Aorta (tissue), 5 donors: ENCODE measurements around the gene PTPA. TPM values are rescaled to one million over a fixed set of nuclear protein-coding genes. Genes with fewer than 3 reads are reported as not detected.
A peak's percentile ranks its signal among the peaks of the same experiment; 100 is the strongest.

Experiments used
- ATAC-seq: fragments of 200-7000 bp; cut with Tn5 transposase; one replicate; pipeline ENCODE4 v1.9.1; 2022; ENCODE audit warnings: moderate library complexity; ENCODE audit not compliant: low FRiP score
- DNase-seq, 2 donors: peaks; one replicate each; pipeline ENCODE4 v3.0.0-alpha.2; 2020
- H3K27ac ChIP-seq, 2 donors: one replicate each; pipeline ENCODE4 v1.5.1; 2013; ENCODE audit warnings: low read length in 2 of 2, mild to moderate bottlenecking in 2 of 2, moderate library complexity in 2 of 2, control low read depth in 1 of 2, inconsistent platforms in 1 of 2, low read depth in 1 of 2
- H3K27me3 ChIP-seq, 2 donors: one replicate each; pipeline ENCODE4 v1.6.1; 2013; ENCODE audit warnings: control low read depth in 1 of 2, low read length in 1 of 2, mild to moderate bottlenecking in 1 of 2, moderate library complexity in 1 of 2; ENCODE audit not compliant: insufficient read depth in 2 of 2, control insufficient read depth in 1 of 2
- H3K36me3 ChIP-seq, 2 donors: one replicate each; pipeline ENCODE4 v1.6.1; 2013; ENCODE audit warnings: control low read depth in 1 of 2, low read length in 1 of 2, mild to moderate bottlenecking in 1 of 2; ENCODE audit not compliant: insufficient read depth in 2 of 2, control insufficient read depth in 1 of 2
- H3K4me1 ChIP-seq, 2 donors: one replicate each; pipeline ENCODE4 v1.6.1; 2013; ENCODE audit warnings: low read length in 2 of 2, control low read depth in 1 of 2, mild to moderate bottlenecking in 1 of 2, moderate library complexity in 1 of 2; ENCODE audit not compliant: insufficient read depth in 2 of 2, control insufficient read depth in 1 of 2
- H3K4me3 ChIP-seq, 2 donors: one replicate each; pipeline ENCODE4 v1.5.1; 2013; ENCODE audit warnings: low read length in 2 of 2, control low read depth in 1 of 2, mild to moderate bottlenecking in 1 of 2
- H3K9me3 ChIP-seq: one replicate; pipeline ENCODE4 v1.6.1; 2013; ENCODE audit warnings: mild to moderate bottlenecking, low read length; ENCODE audit not compliant: control insufficient read depth
- WGBS, 2 donors: extraction: QIAGEN DNeasy Blood & Tissue Kit; methylation state at CpG; one replicate each; pipeline ENCODE4 v1.1.7; 2013; 5-methylcytosine and 5-hydroxymethylcytosine counted together
- intact Hi-C, 2 donors: fragments of 100-400 bp; cut with DNase I; formaldehyde crosslinking; loops; one replicate each; pipeline versions ENCODE4 v1.14.2 to v1.15.0; 2022
- polyA plus RNA-seq, 2 donors: library from polyadenylated mRNA; stranded (reverse); fragments of 200-250 nt; gene quantifications; one replicate each; pipeline ENCODE4 v1.2.3, GENCODE V29; 2013
- total RNA-seq, 2 donors: library from RNA; stranded (reverse); fragmentation: NEBNext Ultra II Directional; extraction: Animal tissue kit (Norgen Biotek cat#: 25700); gene quantifications; one replicate each; pipeline ENCODE4 v1.2.1, GENCODE V29; 2021
- donor health status: healthy with polysubstance abuse.
- donor health status: Bipolar disorder and iron deficiency.
- donor health status: DM: no; HTN: no; CAD: no.
- donor health status: DM: no; HTN: no; CAD: no.
- donor health status: DM: yes; HTN: yes; CAD: no.

The PTPA gene
- total and polyA plus RNA-seq, 4 donors = 60.6 to 156 (median 76.7) TPM

GRCh38 chr9:129095170-129095667, 16.0 kb upstream of the PTPA start:
- DNase-seq (no peak), ATAC-seq (no peak)
- H3K36me3 ChIP-seq = peaks cover 0 to 3% of the 10 kb centered on the region in 2 donors
- no peak overlapping the region for H3K27ac ChIP-seq
- no peaks in the 10 kb centered on the region for H3K9me3 ChIP-seq
- H3K4me3 ChIP-seq = no peak overlapping the region
- H3K27me3 ChIP-seq = no peaks in the 10 kb centered on the region
- 94% methylated on average over 21 of the region's 21 CpGs for WGBS, 2 donors
- intact Hi-C loops = no loop called here
- H3K4me1 ChIP-seq = no peaks in the 10 kb centered on the region

- 94% methylated on average over 12 of the region's 12 CpGs for WGBS, 2 donors
- intact Hi-C loops = no loop called here
- Histone ChIP-seq H3K9me3 (no peaks in the 10 kb centered on the region), H3K4me3 (no peak overlapping the region), H3K27me3 (no peaks in the 10 kb centered on the region), H3K4me1 (no peaks in the 10 kb centered on the region), H3K36me3 (peaks cover 0 to 3% of the 10 kb centered on the region in 2 donors), H3K27ac (no peak overlapping the region)
- ATAC-seq (no peak), DNase-seq (no peak)
Measured at GRCh38 chr9:129095908-129096307, 15.3 kb upstream of the PTPA start.

- H3K4me3 ChIP-seq = no peak overlapping the region
- no peak overlapping the region for H3K27ac ChIP-seq
- no peaks in the 10 kb centered on the region for H3K4me1 ChIP-seq
- 89 to 93% methylated on average over 16 of the region's 16 CpGs for WGBS, 2 donors
- DNase-seq (no peak), ATAC-seq (no peak)
- no peaks in the 10 kb centered on the region for H3K9me3 ChIP-seq
- H3K27me3 ChIP-seq = no peaks in the 10 kb centered on the region
- intact Hi-C loops = no loop called here
- H3K36me3 ChIP-seq = peaks cover 0 to 3% of the 10 kb centered on the region in 2 donors
Measured at GRCh38 chr9:129097671-129098306, 13.4 kb upstream of the PTPA start.

- H3K4me1 ChIP-seq = no peaks in the 10 kb centered on the region
- 92 to 94% methylated on average over 11 of the region's 11 CpGs for WGBS, 2 donors
- no peak for DNase-seq
- ATAC-seq = no peak
- no peaks in the 10 kb centered on the region for H3K9me3 ChIP-seq
- no peak overlapping the region for H3K4me3 ChIP-seq
- H3K27me3 ChIP-seq = no peaks in the 10 kb centered on the region
- H3K27ac ChIP-seq = no peak overlapping the region
- H3K36me3 ChIP-seq = peaks cover 0 to 3% of the 10 kb centered on the region in 2 donors
- intact Hi-C loops = no loop called here
Measured at GRCh38 chr9:129098328-129098727, 12.9 kb upstream of the PTPA start.

GRCh38 chr9:129100383-129101169, 10.6 kb upstream of the PTPA start:
- DNase-seq (no peak), ATAC-seq (no peak)
- H3K36me3 ChIP-seq = peaks cover 0 to 3% of the 10 kb centered on the region in 2 donors
- no peak overlapping the region for H3K4me3 ChIP-seq
- no peaks in the 10 kb centered on the region for H3K4me1 ChIP-seq
- no peak overlapping the region for H3K27ac ChIP-seq
- intact Hi-C loops = no loop called here
- WGBS, 2 donors = 69 to 77% methylated on average over 26 to 28 of the region's 28 CpGs
- no peaks in the 10 kb centered on the region for H3K9me3 ChIP-seq
- H3K27me3 ChIP-seq = no peaks in the 10 kb centered on the region

- Histone ChIP-seq H3K9me3 (no peaks in the 10 kb centered on the region), H3K27me3 (no peaks in the 10 kb centered on the region), H3K4me1 (no peaks in the 10 kb centered on the region), H3K27ac (no peak overlapping the region), H3K4me3 (no peak overlapping the region), H3K36me3 (peaks cover 0 to 1% of the 10 kb centered on the region in 2 donors)
- ATAC-seq (no peak), DNase-seq (no peak)
- 92 to 93% methylated on average over 7 of the region's 7 CpGs for WGBS, 2 donors
- intact Hi-C loops = no loop called here
Measured at GRCh38 chr9:129101279-129101678, 9.9 kb upstream of the PTPA start.

- Histone ChIP-seq H3K4me1 (no peaks in the 10 kb centered on the region), H3K4me3 (no peak overlapping the region), H3K36me3 (peaks cover 0 to under 1% of the 10 kb centered on the region in 2 donors), H3K9me3 (no peaks in the 10 kb centered on the region), H3K27ac (no peak overlapping the region), H3K27me3 (no peaks in the 10 kb centered on the region)
- WGBS, 2 donors = 88 to 89% methylated on average over 10 to 13 of the region's 13 CpGs
- intact Hi-C loops = no loop called here
- DNase-seq (no peak), ATAC-seq (no peak)
Measured at GRCh38 chr9:129102095-129102525, 9.1 kb upstream of the PTPA start.

- intact Hi-C loops = no loop called here
- peak; percentile 20 for ATAC-seq
Measured at GRCh38 chr9:129102791-129103594, 8.2 kb upstream of the PTPA start.

More at GRCh38 chr9:129102791-129103594, 8.2 kb upstream of the PTPA start:
- Histone ChIP-seq H3K27me3 (no peaks in the 10 kb centered on the region), H3K4me1 (no peaks in the 10 kb centered on the region), H3K27ac (no peak overlapping the region), H3K36me3 (no peaks in the 10 kb centered on the region), H3K4me3 (no peak overlapping the region), H3K9me3 (no peaks in the 10 kb centered on the region)
- WGBS, 2 donors = 51 to 53% methylated on average over 14 of the region's 14 CpGs
- no peak for DNase-seq
